A673 (cell line): Measurements from ENCODE around the gene SCUBE1.

Experiments
- EZH2 ChIP-seq: fragments of 200-600 bp; sonication (generic); IDR thresholded peaks from 2 replicates; pipeline ENCODE4 v1.6.1; 2017; ENCODE audit warnings: borderline replicate concordance, low read depth, mild to moderate bottlenecking, mixed read lengths, antibody characterized with exemption, low read length; ENCODE audit not compliant: poor library complexity, severe bottlenecking
- TF ChIP-seq, protein P1 (sequence below): fragments of 300-800, 200-600 bp; sonication (generic); conservative IDR thresholded peaks from 2 replicates; pipeline ENCODE4 v1.5.1; 2017; ENCODE audit warnings: low read depth, mild to moderate bottlenecking, antibody characterized with exemption, low read length, moderate library complexity, mixed read lengths

DNA sequence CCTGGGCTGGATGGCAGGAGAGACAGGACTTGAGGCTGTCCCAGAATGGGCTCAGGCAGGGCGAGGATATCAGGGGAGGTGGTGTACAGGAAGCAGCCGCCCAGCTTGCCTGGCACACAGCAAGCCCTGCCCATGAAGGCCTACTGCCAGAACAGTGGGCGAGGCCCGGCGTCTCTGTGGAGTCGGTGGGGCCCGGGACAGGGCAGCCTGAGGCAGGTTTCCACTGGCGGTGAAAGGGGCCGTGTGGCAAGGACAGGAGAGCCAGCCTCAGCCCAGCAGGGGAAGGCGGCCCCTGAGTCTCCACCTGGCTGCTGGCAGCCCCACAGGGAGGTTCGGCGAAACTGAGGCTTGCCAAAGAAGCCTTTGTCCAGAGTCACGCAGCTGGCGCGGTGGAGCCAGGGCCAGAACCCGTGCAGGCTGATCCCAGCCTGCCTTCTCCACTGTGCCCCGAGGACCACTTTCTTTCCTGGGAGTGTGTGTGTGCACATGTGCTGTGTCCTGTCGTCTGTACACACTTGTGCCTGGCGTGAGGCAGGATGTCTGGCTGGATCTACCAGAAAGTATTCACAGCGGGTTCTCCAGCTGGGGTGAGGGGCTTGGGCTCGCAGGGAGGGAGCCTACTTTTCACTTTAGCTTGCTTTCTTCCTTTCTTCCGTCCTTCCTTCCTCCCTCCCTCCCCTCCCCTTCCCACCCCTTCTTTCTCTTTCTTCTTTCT lies 190.7 kb downstream of the SCUBE1 start:
- TF ChIP-seq, protein P1, sequence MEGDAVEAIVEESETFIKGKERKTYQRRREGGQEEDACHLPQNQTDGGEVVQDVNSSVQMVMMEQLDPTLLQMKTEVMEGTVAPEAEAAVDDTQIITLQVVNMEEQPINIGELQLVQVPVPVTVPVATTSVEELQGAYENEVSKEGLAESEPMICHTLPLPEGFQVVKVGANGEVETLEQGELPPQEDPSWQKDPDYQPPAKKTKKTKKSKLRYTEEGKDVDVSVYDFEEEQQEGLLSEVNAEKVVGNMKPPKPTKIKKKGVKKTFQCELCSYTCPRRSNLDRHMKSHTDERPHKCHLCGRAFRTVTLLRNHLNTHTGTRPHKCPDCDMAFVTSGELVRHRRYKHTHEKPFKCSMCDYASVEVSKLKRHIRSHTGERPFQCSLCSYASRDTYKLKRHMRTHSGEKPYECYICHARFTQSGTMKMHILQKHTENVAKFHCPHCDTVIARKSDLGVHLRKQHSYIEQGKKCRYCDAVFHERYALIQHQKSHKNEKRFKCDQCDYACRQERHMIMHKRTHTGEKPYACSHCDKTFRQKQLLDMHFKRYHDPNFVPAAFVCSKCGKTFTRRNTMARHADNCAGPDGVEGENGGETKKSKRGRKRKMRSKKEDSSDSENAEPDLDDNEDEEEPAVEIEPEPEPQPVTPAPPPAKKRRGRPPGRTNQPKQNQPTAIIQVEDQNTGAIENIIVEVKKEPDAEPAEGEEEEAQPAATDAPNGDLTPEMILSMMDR, result no peak
- no peak for TF ChIP-seq EZH2
